MV-4-11 (cell line): ENCODE data around the gene ASIC5.
A peak's percentile ranks its signal among the peaks of the same experiment; 100 is the strongest.

ENCODE experiments used
- DNase-seq: peaks from one replicate; lab custom pipeline; 2025; lab: John Stamatoyannopoulos, UW

Gene ASIC5

GRCh38 chr4:155879767-155880166, 13.7 kb upstream of the ASIC5 start:
- DNase-seq = no peak

GRCh38 chr4:155878611-155879010, 12.5 kb upstream of the ASIC5 start:
- DNase-seq = no peak

DNA sequence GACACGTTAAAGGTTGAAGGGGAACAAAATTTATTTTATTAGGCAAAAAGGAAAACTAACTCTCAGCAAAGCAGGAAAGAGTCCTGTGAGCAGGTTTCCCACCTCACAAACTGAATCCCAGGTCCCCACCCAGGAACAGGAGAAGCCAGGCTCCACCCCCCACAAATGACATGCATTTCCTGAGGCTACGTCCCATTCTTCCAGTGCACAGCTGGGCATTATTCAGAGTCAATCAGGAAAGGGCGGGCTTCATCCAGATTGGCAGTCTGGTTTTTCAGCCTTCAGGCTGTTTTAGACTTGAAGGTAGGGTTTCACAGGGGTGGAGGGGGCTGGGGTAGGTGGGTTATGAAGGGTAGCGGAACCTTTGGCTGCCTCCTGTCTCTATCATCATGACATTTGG, 11.9 kb upstream of the ASIC5 start:
- no peak for DNase-seq

DNA sequence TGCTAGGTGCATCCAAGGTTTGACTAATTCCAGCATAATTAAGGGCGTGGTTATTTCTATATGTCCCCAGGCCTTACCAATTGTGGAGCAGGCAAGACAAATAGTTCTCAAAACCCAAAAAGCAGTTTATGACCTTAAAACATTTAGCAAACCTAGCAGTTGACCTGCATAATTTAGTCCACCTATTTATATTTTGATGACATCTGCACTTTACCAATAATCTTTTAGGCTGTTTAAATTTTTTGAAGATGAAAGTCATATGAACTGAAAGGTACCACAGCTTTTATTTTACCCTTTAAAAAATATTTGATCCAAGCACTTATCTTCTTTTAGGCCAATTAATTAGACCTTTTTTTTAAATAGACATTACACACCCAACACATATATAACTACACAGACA, 9.8 kb upstream of the ASIC5 start:
- DNase-seq = no peak

DNA sequence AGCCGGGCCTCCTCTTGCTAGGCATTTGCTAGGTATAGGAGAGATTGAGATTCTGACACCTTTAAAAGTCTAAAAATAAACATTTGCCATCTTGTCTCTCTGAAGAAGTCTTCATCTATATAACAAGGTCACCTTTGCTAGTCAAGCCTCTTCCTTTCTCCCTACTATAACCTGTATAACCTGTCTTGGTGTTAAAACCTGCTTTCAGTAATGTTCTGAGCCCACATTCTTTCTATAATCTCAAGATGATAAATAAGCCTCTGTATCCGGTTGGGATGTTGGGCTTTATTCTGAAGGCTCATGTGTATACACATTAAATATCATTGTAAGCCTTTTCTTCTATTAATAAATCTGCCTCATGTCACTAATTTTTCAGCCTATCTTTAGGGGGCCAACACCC, 10.2 kb downstream of the ASIC5 start:
- no peak for DNase-seq

DNA sequence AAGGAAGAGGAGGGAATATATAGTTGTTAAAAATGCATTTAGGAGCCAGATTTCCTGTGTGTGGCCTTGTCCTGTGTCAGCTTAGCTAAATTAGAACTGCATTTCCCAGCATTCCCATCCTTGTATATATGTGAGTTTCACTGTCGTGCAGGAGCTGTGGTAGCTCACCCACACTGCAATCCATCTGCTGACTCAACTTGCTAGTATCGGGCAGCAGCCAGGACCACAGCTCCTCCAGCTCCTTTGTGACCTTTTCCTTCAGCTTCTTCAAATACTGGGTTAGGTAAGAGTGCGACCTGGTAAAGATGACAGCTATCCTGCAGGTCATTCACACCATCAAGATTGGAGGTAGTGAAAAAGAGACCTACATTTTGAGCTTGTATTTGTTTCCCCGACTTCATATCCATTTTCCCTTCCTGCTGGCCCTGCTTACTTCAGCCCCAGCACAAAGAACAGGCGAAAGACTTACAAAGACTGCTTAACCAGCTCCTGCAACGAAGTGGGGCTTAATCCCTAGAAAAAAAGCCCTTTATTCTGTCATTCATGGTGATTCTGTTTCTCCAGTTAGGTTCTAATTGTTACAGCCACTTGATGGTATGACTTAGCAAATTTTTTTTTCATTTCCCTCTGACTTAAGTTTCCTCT, 11.4 kb downstream of the ASIC5 start:
- DNase-seq = no peak

DNA sequence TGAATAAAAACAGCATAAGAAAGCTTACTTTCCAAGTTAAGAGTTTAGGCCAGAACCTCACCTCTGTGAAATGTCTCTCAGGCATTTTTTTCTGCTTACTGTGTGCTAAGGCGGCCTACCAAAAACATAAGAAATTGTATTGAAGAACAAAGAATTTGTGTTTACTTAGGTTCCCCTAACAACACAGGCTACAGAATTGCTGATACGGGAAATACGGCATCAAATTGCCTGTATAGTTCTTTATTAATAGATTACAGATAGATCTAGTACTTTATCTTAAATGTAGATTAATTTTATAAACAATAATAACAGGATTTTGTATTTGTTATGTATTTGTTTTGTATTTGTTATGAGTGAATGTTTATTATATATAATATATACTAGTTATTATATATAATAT, 12.9 kb downstream of the ASIC5 start:
- DNase-seq = no peak

GRCh38 chr4:155849042-155849441, 17.0 kb downstream of the ASIC5 start:
- DNase-seq = no peak

DNA sequence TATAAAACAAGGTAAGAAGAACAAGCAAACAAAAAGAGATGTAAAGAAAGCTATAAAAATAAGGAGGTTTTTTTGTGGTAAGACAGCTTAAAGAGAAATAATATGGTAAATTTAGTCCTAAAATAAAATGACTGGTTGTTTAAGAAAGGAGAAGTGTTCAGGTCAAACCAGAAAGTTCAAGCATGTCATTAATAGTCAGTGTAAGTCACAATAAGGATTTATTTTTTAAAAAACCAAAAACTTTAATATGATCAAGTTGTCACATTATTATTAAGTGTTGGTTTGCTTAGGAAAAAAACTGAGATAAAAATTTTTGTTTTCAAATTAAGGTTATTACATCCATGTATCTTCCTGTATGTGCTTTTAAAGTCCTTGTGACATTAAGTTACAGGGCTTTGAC, 19.1 kb downstream of the ASIC5 start:
- no peak for DNase-seq

DNA sequence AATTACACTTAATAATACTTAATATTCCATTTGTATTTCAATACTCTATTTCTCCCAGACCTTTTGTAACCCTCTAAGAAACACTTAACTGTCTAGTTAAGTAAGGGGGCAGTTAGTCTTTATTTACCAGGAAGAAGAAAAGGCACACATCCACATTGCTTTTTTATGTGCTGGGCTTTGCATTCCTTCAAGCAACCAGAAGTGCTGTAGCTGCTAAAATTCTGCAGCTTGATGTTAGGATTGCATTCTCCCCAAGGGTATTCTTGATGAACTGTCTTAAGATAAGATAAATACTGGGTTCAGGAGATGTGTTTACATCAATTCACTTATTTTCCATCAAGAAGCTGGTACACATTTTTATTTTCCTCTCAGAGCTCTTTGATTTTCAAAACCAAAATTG, 24.0 kb downstream of the ASIC5 start:
- DNase-seq = no peak

- DNase-seq = no peak
Observed at GRCh38 chr4:155837203-155837796, 28.8 kb downstream of the ASIC5 start.

DNA sequence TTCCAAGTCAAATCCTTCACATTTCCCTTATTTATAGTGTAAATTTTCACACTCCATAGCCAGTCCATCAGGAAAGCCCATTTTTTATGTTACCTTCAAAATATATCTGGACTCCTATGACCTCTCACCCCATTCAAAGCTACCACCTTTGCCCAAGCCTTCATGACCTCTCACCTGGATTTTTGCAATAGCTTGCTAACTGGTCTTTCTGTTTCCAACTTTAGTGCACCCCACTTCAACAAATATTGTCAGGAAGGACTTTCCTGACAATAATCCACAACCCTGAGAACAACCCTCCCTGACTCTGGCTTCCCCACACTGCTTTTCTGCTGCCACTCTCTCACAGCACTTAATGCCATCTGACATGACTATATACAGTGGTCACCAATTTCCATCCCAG, 33.4 kb downstream of the ASIC5 start:
- no peak for DNase-seq

GRCh38 chr4:155828628-155829027, 37.4 kb downstream of the ASIC5 start:
- no peak for DNase-seq

DNA sequence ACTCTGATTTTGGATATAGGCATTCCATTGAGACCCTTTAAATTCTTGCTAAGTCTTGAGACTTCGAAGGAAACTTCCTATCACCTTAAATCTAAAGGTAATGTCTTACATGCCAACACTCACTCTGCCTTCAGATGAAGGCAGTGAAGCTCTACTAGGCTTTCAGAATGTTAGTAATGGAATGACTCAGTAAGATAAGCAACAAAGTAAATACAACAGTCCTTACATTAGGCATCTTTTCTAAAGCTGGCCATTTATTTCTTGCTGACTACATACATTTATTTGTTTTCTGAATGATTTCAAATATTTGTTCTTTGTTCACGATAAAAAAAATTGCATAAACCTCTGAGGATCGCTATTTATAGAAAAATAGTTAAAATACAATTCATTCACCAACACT, 43.5 kb downstream of the ASIC5 start:
- DNase-seq = no peak

DNA sequence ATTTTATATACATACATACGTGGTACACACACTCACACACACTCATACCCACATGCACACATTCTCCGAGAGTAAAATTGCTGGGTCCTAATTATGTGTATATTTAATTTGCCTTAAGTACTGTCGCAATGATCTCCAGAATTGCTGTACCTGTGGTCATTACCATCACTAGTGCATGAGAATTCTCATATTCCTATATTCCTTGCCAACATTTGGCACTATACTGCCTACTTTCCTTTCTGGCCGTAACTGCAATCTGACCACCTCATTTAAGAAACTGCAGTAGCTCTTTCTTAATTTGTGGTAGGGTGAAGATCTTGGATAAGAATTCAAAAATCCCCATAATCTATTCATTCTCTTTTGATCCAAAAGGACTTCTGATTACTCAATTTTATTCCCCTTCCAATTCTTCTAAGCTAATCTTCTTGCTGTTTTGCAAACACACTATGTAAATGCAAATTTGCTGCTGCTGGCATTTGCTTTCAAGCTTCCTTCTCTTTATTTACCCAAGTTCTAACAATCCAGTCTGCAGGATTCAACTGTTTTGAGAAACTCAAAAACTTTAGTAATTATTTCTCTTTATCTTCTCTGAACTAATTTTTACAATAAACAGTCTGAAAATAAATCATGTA, 45.1 kb downstream of the ASIC5 start:
- DNase-seq = no peak

- no peak for DNase-seq
Observed at GRCh38 chr4:155819066-155819465, 47.0 kb downstream of the ASIC5 start.

- DNase-seq = no peak
Observed at GRCh38 chr4:155818639-155819038, 47.4 kb downstream of the ASIC5 start.

DNA sequence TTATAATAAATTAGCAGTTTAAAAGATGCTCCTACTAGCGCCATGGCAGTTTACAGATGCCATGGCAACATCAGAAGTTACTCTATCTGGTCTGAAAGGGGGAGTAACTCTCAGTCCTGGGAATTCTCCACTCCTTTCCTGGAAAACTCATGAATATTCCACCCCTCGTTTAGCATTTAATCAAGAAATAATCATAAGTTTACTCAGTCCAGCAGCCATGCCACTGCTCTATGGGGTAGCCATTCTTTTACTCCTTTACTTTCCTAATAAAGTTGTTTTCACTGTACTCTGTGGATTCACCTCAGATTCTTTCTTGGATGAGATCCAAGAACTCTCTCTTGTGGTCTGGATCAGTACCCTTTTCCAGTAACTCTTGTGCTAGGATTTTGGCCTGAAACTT, 55.0 kb downstream of the ASIC5 start:
- DNase-seq = no peak

DNA sequence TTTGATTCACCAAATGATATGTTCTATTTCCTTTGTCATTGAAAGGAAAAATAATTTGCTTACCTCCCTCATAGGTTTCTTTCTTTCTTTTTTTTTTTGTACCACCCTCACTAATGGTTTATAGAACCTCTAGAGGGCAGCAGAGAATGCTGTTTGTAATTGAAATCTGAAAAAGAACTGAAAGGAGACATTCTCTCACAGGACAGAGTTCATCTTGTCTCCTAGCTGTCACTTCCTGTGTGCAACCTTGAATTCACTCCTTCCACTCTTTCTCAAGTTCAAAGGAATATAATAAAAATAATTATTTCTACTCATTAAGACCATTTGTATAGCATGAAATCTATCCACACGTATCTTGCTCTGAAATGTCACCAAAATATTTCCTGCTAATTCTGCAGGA, 56.2 kb downstream of the ASIC5 start:
- DNase-seq = peak; percentile 88

DNA sequence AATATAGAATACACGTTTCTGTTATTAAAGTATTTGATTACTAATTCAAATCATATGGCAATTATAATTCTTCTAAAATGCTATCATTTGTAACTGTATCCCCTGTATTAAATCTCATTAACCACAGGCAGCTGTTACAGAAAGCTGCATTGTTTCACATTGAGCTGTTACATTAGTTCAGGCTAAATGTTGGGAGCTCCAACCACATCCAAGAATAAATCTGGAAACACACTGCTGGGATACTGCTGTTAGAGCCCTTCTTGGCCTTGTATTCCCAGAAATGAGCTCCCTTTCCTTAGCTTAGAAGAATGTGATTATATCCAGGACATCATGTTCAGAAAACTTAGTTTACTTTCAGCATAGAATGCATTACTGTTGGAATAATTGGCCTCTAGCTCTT, 59.1 kb downstream of the ASIC5 start:
- DNase-seq = no peak

DNA sequence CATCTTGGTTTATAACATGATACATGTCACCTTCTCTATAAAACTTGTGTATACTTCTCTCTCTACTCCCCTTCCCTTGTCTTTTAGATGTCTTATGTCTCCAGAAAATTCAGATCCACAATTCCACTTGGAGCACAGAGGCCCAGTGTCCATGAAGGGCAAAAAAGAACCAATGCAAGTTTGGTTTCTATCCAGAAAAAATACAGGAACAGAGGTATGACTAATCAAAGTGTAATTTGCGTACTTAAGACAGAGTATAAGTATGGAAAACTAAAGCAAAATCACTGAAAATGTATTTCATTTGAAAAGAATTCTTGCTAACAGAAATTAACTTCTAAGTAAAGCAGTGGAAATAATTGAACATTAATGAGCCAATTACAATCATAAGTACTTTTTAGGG, 61.1 kb downstream of the ASIC5 start:
- DNase-seq = no peak

DNA sequence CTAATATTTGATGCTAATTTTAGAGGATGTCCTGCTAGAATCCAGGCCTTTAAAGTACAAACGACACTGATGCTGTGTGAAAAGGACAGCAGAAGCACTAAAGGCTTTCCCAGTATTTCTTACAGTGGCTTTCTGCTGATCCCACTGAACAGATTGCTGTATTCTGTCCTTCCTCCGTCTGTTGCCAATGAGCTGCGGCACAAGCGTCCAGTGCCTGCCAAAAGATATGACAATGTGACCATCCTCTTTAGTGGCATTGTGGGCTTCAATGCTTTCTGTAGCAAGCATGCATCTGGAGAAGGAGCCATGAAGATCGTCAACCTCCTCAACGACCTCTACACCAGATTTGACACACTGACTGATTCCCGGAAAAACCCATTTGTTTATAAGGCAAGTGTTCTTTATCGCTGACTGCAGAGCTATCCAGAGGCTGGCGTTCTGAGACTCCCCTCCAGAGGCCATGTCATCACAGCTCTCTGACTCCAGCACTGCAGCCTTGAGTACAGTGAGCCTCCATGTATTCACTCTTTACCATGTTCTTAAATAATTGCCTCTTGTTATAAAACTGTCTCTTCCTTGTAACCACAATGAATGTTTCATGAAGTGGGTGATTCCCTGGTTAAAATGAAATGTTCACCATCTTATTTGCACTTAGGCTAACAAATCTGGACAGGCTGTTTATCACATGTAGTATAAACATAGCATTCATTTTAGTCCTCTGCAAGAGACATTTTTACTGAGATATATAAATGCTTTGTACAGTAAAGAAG, 63.7 kb downstream of the ASIC5 start:
- DNase-seq = no peak

DNA sequence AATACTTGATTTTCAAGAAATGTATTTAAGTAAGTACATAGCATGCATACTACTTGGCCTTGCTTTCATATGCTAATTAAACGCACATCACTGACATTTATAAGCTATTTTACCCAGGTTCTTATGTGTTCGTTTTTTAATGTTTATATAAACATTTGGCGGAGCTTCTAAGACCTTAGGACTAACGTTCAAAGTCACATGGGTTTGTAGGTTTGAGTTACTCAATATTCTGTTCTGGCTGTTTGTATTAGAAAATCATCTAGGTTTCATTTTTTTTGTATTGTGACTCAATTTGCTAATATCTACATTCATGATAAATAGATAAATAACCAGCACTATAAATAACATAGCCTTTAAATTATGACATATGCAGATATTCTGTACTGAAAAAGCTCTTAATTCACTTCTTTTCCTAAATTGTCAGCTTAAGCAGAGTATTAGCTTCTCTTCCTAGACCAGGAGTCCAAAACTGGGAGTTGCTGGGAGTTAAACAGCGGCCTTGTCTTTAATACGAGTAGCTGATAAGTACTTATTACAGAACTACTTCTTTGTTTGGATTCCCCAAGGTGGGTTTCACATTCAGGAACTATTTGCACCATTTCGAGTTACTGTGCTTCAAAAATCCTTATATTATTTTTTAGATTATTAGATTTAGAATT, 65.3 kb downstream of the ASIC5 start:
- DNase-seq = no peak
